Keratinocyte (primary cell): ENCODE results near the gene KDELR1.

ENCODE experiments used
- CTCF ChIP-seq, 3 experiments: IDR thresholded peaks in 1 of 3; conservative IDR thresholded peaks in 1 of 3; optimal IDR thresholded peaks in 1 of 3; 2 replicates in 2 of 3; 3 replicates in 1 of 3; pipeline versions ENCODE3 to v1.5.1; 2011; ENCODE audit warnings: low read length in 3 of 3, mild to moderate bottlenecking in 3 of 3, moderate library complexity in 2 of 3, control low read depth in 1 of 3, inconsistent platforms in 1 of 3; ENCODE audit not compliant: insufficient read depth in 2 of 3; ENCODE audit errors: extremely low read depth in 1 of 3
- EZH2 ChIP-seq: IDR thresholded peaks from one replicate; pipeline ENCODE4 v1.6.1; 2012; ENCODE audit warnings: inconsistent platforms, mild to moderate bottlenecking, low read length, moderate library complexity

- no peak for TF ChIP-seq CTCF (optimal IDR thresholded peaks at IDR 0.05 in 1 of 3, IDR thresholded peaks at IDR 0.05 in 1 of 3, conservative IDR thresholded peaks at IDR 0.05 in 1 of 3; ENCODE audit: extremely low read depth in 1 of 3, insufficient read depth in 2 of 3, low read length in 3 of 3)
- TF ChIP-seq EZH2: no peak
Observed at GRCh38 chr19:48338253-48338755, 53.0 kb downstream of the KDELR1 start.
